ENCODE measurements around the gene MTREX.

MTREX gene

GRCh38 chr5:55437452-55437851 lies 129.7 kb downstream of the MTREX start:
- DNase-seq: no peak

DNA sequence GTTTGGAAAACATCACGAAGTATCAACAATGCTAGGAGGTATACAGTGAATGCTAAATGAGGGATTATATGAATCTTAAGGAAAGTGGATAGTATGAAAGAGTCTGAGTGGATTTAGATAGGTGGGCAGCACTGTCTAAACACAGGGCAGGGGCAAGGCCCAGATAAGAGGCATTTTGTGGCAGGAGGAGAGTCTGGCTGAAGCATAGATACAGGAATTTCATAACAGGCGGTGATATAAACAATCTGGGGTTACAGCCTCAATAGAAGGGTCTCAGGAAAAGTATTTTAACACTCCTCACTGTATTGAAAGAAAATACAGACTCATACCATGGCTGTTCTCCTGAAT lies 130.0 kb downstream of the MTREX start:
- no peak for DNase-seq

DNA sequence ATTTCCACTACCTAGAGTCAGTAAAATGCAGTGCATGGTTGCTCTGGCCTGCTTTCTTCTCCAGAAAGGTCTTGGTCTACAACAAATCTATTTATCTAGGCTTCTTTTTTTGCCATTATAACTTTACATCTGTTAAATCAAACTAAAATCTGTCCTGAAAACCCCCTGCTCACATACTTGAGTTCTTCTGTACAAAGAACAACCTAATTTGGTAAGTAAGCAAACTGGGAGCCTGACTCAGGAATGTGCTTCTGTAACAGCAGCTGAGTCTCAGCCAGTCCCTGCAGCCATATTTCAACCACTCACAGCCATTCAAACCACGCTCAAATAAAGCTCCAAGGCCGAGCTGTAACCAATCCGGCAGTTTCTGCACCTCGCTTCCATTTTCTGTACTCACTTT lies 131.2 kb downstream of the MTREX start:
- DNase-seq: no peak

- DNase-seq: peak; percentile 33
Observed at GRCh38 chr5:55440188-55440646, 132.4 kb downstream of the MTREX start.

- no peak for DNase-seq
Observed at GRCh38 chr5:55441107-55441771, 133.4 kb downstream of the MTREX start.

- DNase-seq: no peak
Observed at GRCh38 chr5:55441954-55442353, 134.2 kb downstream of the MTREX start.

- no peak for DNase-seq
Observed at GRCh38 chr5:55445791-55446190, 138.0 kb downstream of the MTREX start.

DNA sequence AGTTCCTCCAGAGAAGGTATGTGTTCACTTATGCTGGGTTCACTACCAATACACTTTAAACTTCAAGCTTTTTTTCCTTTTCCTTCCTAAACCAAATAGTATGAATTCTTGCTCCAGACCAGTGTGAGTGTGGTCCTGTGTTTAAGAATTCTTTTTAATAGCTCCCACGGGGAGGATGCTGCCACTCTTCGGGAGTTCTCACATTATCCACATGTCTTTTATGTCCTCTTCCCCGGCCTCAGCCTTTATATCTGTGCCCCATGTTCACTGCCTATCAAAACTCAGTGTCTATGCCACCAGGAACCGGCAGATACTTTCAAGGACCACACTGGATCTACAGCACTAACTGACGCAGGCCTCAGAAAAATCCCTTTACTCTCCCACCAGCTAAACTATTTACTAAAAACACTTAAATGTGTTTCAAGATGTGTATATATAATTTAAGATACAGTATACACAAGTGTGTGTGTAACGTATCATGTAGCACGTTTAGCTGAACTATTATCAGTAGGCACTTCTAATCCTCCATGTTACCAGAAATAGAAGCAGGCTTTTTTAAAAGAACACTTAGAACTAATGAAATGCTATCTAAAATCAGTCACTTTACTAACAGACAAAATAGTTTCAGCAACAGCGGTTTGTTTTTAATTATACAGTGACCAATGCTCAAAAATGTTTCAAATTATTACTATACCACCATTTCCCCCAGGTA lies 139.0 kb downstream of the MTREX start:
- no peak for DNase-seq

- no peak for DNase-seq
Observed at GRCh38 chr5:55450050-55450765, 142.4 kb downstream of the MTREX start.

GRCh38 chr5:55451976-55452375 lies 144.2 kb downstream of the MTREX start:
- DNase-seq: no peak

DNA sequence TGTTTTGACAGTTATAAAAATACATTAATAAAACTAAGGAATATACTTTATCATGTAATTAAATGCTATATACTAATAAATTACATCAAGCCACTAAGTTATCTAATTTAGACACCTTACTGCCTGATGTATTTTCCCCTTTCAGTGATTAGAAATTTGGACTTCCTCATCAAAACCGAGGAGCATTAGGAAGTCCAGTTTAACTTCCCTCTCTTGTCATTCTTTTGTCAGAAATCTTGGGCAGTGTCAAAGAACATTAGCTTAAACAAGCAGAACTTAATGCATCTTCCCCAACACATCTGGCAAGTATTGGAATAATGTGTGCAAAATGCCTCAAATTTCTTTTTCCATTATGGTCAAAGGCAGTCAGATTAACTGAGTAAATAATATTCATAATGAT lies 145.4 kb downstream of the MTREX start:
- DNase-seq: no peak

DNA sequence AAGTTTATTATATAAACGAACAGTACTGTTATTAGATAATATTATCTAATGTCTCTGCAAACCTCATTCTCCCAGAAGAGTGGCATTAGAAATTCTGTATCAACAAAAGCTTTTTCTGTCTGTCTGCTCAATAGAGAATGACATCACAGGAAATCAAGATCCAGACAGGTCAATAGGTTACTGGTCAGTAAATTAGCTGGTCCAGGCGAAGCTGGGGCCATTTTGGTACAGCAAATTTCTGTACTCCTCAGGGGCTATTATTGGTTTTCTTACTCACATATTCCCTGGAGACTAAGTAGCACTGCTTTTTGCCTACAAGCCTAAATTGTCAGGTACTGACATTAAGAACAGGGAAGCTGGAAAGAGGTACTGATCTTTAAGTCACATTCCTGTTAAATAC lies 146.5 kb downstream of the MTREX start:
- no peak for DNase-seq

DNA sequence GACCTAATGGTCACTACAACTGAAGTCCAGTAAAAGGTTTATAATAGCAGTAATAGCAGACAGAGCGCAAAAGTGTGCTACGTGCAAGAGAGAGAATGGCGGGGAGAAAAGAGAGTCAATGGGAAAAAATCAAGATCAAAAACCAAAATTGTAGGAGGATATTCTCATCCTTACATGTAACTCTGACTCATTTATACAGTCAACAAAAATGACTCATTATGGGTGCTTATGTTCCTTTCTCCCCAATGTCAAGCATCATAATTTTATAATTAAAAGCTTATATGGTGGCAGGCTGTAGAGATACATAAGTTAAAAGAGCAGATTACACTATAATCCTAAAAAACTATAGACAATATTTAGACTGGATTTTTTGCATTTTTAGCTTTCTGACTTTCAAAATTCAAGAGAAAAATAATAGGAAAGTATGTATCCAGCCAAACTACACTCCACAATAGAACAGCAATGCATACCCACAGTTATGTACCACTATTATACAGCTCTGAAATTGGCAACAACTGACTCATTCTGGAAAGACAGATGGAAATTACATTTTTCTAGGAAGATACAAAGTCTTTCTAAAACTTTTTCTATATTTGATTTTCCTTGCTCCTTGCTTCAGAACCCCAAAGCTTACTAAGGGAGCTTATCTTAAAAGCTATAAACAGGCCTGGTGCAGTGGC lies 148.6 kb downstream of the MTREX start:
- no peak for DNase-seq

GRCh38 chr5:55459572-55459971 lies 151.8 kb downstream of the MTREX start:
- DNase-seq: no peak

DNA sequence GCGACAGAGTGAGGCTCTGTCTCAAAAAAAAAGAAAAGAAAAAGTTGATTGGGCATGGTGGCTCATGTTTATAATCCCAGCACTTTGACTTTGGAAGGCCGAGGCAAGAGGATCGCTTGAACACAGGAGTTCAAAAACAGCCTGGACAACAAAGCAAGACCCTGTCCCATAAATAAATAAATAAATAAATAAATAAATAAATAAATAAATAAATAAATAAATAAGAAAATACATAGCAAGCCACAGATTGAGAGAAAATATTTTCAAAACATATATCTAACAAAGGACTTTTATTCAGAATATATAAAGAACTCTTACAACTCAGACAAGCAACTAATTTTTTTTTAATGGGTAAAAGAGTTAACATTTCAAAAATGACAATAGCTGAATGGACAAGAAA lies 155.8 kb downstream of the MTREX start:
- DNase-seq: no peak

DNA sequence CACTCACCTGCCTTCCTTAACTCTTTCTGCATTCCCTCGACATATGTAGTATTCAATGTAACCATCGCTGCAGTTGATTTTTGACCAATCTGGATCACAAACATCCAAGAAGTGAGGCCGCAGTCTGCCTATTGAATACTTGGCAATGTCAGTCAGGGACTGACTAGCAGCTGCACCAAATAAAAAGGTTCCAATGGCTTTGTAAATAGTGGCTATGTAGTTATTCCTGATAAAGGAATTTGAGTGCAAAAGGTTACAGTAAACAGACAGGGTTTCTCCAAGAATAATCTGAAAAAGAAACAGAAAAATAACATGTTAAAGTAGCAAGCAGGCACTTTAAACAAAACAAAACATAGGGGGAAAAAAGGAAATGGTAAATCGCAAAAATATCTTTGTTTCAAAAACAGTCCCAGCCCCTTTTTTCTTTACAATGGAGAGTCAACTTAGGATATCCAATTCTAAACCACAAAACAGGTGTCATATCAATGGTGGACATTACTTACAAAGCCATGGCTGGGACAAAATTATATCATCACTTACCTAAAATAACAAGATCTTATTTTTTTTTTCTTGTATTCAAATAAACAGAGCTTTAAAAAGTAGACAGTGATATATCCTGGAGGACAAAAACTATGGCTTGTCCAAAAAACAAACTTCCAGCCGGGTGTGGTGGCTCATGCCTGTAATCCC lies 160.2 kb downstream of the MTREX start:
- no peak for DNase-seq

DNA sequence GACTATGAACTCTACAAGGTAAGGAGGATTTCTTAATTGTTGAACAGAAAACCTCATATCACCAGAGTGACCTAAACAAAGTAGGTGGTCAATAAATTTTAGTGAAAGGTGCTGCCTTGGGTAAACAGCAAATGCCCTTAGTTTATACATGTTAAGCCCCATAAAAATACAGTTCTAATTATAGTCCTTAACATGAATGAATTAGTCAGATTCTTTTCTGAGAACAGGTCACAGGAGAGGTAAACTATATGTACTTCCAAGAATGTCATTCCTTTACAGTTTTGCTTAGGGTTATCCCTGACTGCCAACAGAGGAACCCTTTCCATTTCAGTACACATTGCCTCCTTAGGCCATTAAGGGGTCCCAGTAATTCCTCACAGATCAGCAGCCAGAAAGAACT lies 162.1 kb downstream of the MTREX start:
- DNase-seq: no peak

- no peak for DNase-seq
Observed at GRCh38 chr5:55470282-55470681, 162.5 kb downstream of the MTREX start.

GRCh38 chr5:55471468-55471867 lies 163.7 kb downstream of the MTREX start:
- DNase-seq: no peak

DNA sequence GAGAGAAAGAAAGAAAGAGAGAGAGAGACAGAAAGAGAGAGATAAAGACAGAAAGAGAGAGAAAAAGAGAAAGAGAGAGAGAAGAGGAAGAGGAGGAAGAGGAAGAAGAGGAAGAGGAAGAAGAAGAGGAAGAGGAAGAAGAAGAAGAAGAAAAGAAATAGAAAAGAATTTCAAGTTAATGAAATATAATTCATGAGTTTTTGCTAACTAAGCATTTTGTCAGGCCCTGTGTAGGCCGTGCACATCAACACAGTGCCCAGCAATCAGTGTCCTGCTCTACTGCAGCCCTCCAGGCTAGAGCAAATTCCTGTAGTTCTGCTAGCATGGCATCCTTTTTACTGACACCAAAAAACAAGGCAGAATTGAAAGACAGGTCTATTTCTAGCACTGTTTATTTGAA lies 164.9 kb downstream of the MTREX start:
- no peak for DNase-seq

All from CD4-positive, alpha-beta T cell treated with Interleukin-4 for 4 hours (primary cell).